Muscle layer of duodenum (tissue), 2 donors: ENCODE results near the gene CHTF8.
"Not testable (repeated sequence)": the region's sequence is repeated elsewhere in the genome, so short reads cannot be mapped to it uniquely, and the experiment has no call there.

ENCODE experiments used
- H3K27ac ChIP-seq: one replicate; pipeline ENCODE4 v1.7.0; 2013; ENCODE audit warnings: mild to moderate bottlenecking, low read length
- H3K27me3 ChIP-seq: one replicate; pipeline ENCODE4 v1.7.0; 2013; ENCODE audit warnings: low read depth, mild to moderate bottlenecking, control low read depth, low read length
- H3K36me3 ChIP-seq, 2 donors: one replicate each; pipeline ENCODE4 v1.7.0; 2013; ENCODE audit warnings: low read length in 2 of 2, control low read depth in 1 of 2, mild to moderate bottlenecking in 1 of 2; ENCODE audit not compliant: insufficient read depth in 2 of 2, control insufficient read depth in 1 of 2
- H3K4me1 ChIP-seq, 2 donors: one replicate each; pipeline ENCODE4 v1.7.0; 2013; ENCODE audit warnings: low read length in 2 of 2, mild to moderate bottlenecking in 2 of 2, control low read depth in 1 of 2, moderate library complexity in 1 of 2; ENCODE audit not compliant: insufficient read depth in 2 of 2, control insufficient read depth in 1 of 2
- H3K4me3 ChIP-seq, 2 donors: one replicate each; pipeline ENCODE4 v1.7.0; 2013; ENCODE audit warnings: low read length in 2 of 2, low read depth in 1 of 2, mild to moderate bottlenecking in 1 of 2
- H3K9me3 ChIP-seq, 2 donors: one replicate each; pipeline ENCODE4 v1.7.0; 2013; ENCODE audit warnings: low read length in 2 of 2, control low read depth in 1 of 2, mild to moderate bottlenecking in 1 of 2; ENCODE audit not compliant: control insufficient read depth in 1 of 2
- donor health status: healthy.

Gene CHTF8

GRCh38 chr16:69131839-69132423 is 457 bp downstream of the CHTF8 start:
- no peaks in the 10 kb centered on the region for H3K27me3 ChIP-seq

GRCh38 chr16:69131167-69131838 is 1.1 kb downstream of the CHTF8 start:
- no peaks in the 10 kb centered on the region for H3K27me3 ChIP-seq
- H3K4me3 ChIP-seq: peak overlapping the region; percentile 80 to 98
- H3K4me1 ChIP-seq: peaks cover 8 to 34% of the 10 kb centered on the region in 2 donors
- peak overlapping the region; percentile 96 for H3K27ac ChIP-seq
- peaks cover 0 to 4% of the 10 kb centered on the region in 2 donors for H3K36me3 ChIP-seq
- no peaks in the 10 kb centered on the region for H3K9me3 ChIP-seq

More at GRCh38 chr16:69131839-69132423, 457 bp downstream of the CHTF8 start:
- H3K4me3 ChIP-seq: peak overlapping the region; percentile 92 to 98
- H3K36me3 ChIP-seq: peaks cover 4 to 5% of the 10 kb centered on the region in 2 donors
- peaks cover 8 to 34% of the 10 kb centered on the region in 2 donors for H3K4me1 ChIP-seq
- no peaks in the 10 kb centered on the region for H3K9me3 ChIP-seq
- H3K27ac ChIP-seq: peak overlapping the region; percentile 96

- peaks cover 8 to 34% of the 10 kb centered on the region in 2 donors for H3K4me1 ChIP-seq
- H3K36me3 ChIP-seq: peaks cover 0 to 4% of the 10 kb centered on the region in 2 donors
- H3K27ac ChIP-seq: peak overlapping the region; percentile 46
- H3K9me3 ChIP-seq: no peaks in the 10 kb centered on the region
- no peak overlapping the region for H3K4me3 ChIP-seq
- no peaks in the 10 kb centered on the region for H3K27me3 ChIP-seq
Measured at GRCh38 chr16:69130461-69130860, 1.9 kb downstream of the CHTF8 start.

GRCh38 chr16:69127966-69128510 is 4.3 kb downstream of the CHTF8 start:
- no peaks in the 10 kb centered on the region for H3K27me3 ChIP-seq
- H3K4me3 ChIP-seq: no peak overlapping the region
- H3K9me3 ChIP-seq: no peaks in the 10 kb centered on the region
- peaks cover 0 to 4% of the 10 kb centered on the region in 2 donors for H3K36me3 ChIP-seq
- H3K27ac ChIP-seq: no peak overlapping the region
- peaks cover 8 to 20% of the 10 kb centered on the region in 2 donors for H3K4me1 ChIP-seq

GRCh38 chr16:69126801-69127200 is 5.6 kb downstream of the CHTF8 start:
- not testable (repeated sequence) for H3K36me3 ChIP-seq, H3K4me3 ChIP-seq, H3K27me3 ChIP-seq, H3K27ac ChIP-seq, H3K9me3 ChIP-seq
- peaks cover 8 to 18% of the 10 kb centered on the region in 2 donors for H3K4me1 ChIP-seq

- Histone ChIP-seq H3K36me3 (peaks cover 1 to 4% of the 10 kb centered on the region in 2 donors), H3K27ac (no peak overlapping the region), H3K4me3 (no peak overlapping the region), H3K4me1 (peaks cover 8 to 18% of the 10 kb centered on the region in 2 donors), H3K27me3 (no peaks in the 10 kb centered on the region), H3K9me3 (no peaks in the 10 kb centered on the region)
Measured at GRCh38 chr16:69126221-69126620, 6.2 kb downstream of the CHTF8 start.

GRCh38 chr16:69124961-69125360 is 7.4 kb downstream of the CHTF8 start:
- peaks cover 14 to 15% of the 10 kb centered on the region in 2 donors for H3K36me3 ChIP-seq
- H3K27ac ChIP-seq, H3K4me3 ChIP-seq, H3K4me1 ChIP-seq, H3K27me3 ChIP-seq, H3K9me3 ChIP-seq: not testable (repeated sequence)

- H3K4me1 ChIP-seq, H3K27me3 ChIP-seq, H3K27ac ChIP-seq, H3K9me3 ChIP-seq, H3K4me3 ChIP-seq: not testable (repeated sequence)
- H3K36me3 ChIP-seq: peaks cover 18 to 19% of the 10 kb centered on the region in 2 donors
Measured at GRCh38 chr16:69124406-69124805, 8.0 kb downstream of the CHTF8 start.

GRCh38 chr16:69123910-69124309 is 8.5 kb downstream of the CHTF8 start:
- H3K27ac ChIP-seq: no peak overlapping the region

GRCh38 chr16:69120096-69120664 is 12.2 kb downstream of the CHTF8 start:
- no peak overlapping the region for H3K27ac ChIP-seq
- H3K4me1 ChIP-seq: peaks cover 0 to 13% of the 10 kb centered on the region in 2 donors
- H3K36me3 ChIP-seq: peaks cover 34 to 51% of the 10 kb centered on the region in 2 donors
- no peaks in the 10 kb centered on the region for H3K27me3 ChIP-seq
- no peak overlapping the region for H3K4me3 ChIP-seq
- no peaks in the 10 kb centered on the region for H3K9me3 ChIP-seq

More at GRCh38 chr16:69123910-69124309, 8.5 kb downstream of the CHTF8 start:
- Histone ChIP-seq H3K36me3 (peaks cover 18 to 24% of the 10 kb centered on the region in 2 donors), H3K9me3 (no peaks in the 10 kb centered on the region), H3K4me3 (no peak overlapping the region), H3K27me3 (no peaks in the 10 kb centered on the region), H3K4me1 (no peaks in the 10 kb centered on the region)

- Histone ChIP-seq H3K27ac (no peak overlapping the region), H3K4me1 (peaks cover 0 to 13% of the 10 kb centered on the region in 2 donors), H3K36me3 (peaks cover 39 to 56% of the 10 kb centered on the region in 2 donors)
Measured at GRCh38 chr16:69119536-69119935, 12.9 kb downstream of the CHTF8 start.

More at GRCh38 chr16:69119536-69119935, 12.9 kb downstream of the CHTF8 start:
- Histone ChIP-seq H3K27me3 (no peaks in the 10 kb centered on the region), H3K4me3 (no peak overlapping the region), H3K9me3 (no peaks in the 10 kb centered on the region)
